Measurements from ENCODE around the gene TSFM. TPM values are rescaled to one million over a fixed set of nuclear protein-coding genes. Genes with fewer than 3 reads are reported as not detected.

The TSFM gene
- total RNA-seq, 2 experiments from 2014 or later = 35.2 to 49.8 TPM

GRCh38 chr12:57810450-57810849 is 27.9 kb downstream of the TSFM start:
- no peak overlapping the region for H3K27ac ChIP-seq (ENCODE audit: low read depth, low read length, poor library complexity, severe bottlenecking)
- BruUV-seq (replicated peaks) = no TSS peak
- DNase-seq (ENCODE audit: low spot score) = no peak
- H3K9me3 ChIP-seq (ENCODE audit: low read length) = no peaks in the 10 kb centered on the region
- POLR2A ChIA-PET = interaction anchor here (1.2 kb wide), 1 partner anchor 88 kb away, joined by 4 read pairs; no protein-coding TSS in a partner anchor
- CTCF ChIA-PET (ENCODE audit: unreplicated experiment) = no interaction called here
- no peak overlapping the region for H3K4me3 ChIP-seq (ENCODE audit: low read depth, low read length, poor library complexity, severe bottlenecking)
- H3K4me2 ChIP-seq (ENCODE audit: low read length) = no peak overlapping the region
- intact Hi-C loops (cut with micrococcal nuclease; ENCODE audit: unreplicated experiment) = no loop called here
- TF ChIP-seq, protein P1, sequence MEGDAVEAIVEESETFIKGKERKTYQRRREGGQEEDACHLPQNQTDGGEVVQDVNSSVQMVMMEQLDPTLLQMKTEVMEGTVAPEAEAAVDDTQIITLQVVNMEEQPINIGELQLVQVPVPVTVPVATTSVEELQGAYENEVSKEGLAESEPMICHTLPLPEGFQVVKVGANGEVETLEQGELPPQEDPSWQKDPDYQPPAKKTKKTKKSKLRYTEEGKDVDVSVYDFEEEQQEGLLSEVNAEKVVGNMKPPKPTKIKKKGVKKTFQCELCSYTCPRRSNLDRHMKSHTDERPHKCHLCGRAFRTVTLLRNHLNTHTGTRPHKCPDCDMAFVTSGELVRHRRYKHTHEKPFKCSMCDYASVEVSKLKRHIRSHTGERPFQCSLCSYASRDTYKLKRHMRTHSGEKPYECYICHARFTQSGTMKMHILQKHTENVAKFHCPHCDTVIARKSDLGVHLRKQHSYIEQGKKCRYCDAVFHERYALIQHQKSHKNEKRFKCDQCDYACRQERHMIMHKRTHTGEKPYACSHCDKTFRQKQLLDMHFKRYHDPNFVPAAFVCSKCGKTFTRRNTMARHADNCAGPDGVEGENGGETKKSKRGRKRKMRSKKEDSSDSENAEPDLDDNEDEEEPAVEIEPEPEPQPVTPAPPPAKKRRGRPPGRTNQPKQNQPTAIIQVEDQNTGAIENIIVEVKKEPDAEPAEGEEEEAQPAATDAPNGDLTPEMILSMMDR (conservative IDR thresholded peaks at IDR 0.05; ENCODE audit: low read length) = no peak
- TF ChIP-seq EZH2phosphoT487 (IDR thresholded peaks at IDR 0.05; ENCODE audit: borderline replicate concordance, low read depth, low read length) = no peak
- no peaks in the 10 kb centered on the region for H3K79me2 ChIP-seq (ENCODE audit: insufficient read depth, low read depth, low read length)
- peaks cover 3% of the 10 kb centered on the region; the same call in 1 of the 2 replicates for H3K36me3 ChIP-seq (ENCODE audit: insufficient read depth, low read length)
- H2AFZ ChIP-seq (ENCODE audit: low read length) = no peak overlapping the region
- H3K4me1 ChIP-seq (ENCODE audit: insufficient read depth, low read length, poor library complexity, severe bottlenecking) = no peaks in the 10 kb centered on the region
- H3K9me2 ChIP-seq (ENCODE audit: insufficient read depth, low read length) = no peaks in the 10 kb centered on the region
- no peaks in the 10 kb centered on the region for H4K20me1 ChIP-seq (ENCODE audit: insufficient read depth, low read length)

DNA sequence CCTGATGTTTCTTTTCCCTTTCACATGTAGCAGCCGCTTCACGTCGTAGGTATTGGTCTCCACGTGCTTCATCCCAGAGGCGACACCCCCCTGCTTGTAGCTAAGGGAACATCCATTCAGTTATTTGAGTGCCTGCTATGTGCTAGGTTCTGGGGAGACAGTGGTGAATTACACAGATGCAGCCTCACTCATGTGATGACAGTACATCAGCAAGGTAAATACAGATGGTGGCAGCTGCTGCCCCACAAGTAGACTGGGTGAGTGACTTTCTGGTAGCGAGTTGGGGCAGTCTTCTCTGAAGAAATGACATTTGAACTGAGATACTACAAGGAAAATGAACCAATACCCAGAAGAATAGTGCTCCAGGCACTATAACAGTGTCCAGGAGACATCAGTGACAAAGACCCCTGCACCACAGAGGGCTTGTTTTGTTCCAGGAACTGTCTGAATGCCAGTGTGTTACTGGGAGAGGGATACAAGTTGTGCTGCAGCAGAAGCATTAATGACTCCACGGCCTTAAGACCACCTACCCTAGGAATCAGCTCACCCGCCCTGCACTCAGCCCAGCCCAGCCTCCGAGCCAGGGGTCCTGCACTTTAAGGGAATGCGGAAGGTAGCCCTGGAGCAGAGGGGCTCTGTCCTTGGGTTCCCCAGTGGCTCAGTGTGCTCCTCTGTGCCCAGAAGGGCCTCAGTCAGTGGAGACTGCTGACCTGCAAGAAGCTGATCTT is 28.6 kb downstream of the TSFM start:
- intact Hi-C loops (cut with micrococcal nuclease; ENCODE audit: unreplicated experiment) = no loop called here
- Histone ChIP-seq H3K36me3 (ENCODE audit: insufficient read depth, low read length) (peaks cover 3% of the 10 kb centered on the region; the same call in 1 of the 2 replicates), H3K27ac (ENCODE audit: low read depth, low read length, poor library complexity, severe bottlenecking) (no peak overlapping the region), H3K4me1 (ENCODE audit: insufficient read depth, low read length, poor library complexity, severe bottlenecking) (no peaks in the 10 kb centered on the region), H3K4me3 (ENCODE audit: low read depth, low read length, poor library complexity, severe bottlenecking) (no peak overlapping the region), H3K9me2 (ENCODE audit: insufficient read depth, low read length) (no peaks in the 10 kb centered on the region), H3K4me2 (ENCODE audit: low read length) (no peak overlapping the region), H4K20me1 (ENCODE audit: insufficient read depth, low read length) (no peaks in the 10 kb centered on the region), H3K9me3 (ENCODE audit: low read length) (no peaks in the 10 kb centered on the region), H3K79me2 (ENCODE audit: insufficient read depth, low read depth, low read length) (no peaks in the 10 kb centered on the region), H2AFZ (ENCODE audit: low read length) (no peak overlapping the region)
- no peak for TF ChIP-seq EZH2phosphoT487 (IDR thresholded peaks at IDR 0.05; ENCODE audit: borderline replicate concordance, low read depth, low read length)
- TF ChIP-seq, protein P1 (conservative IDR thresholded peaks at IDR 0.05; ENCODE audit: low read length) = no peak
- DNase-seq (ENCODE audit: low spot score) = no peak
- no TSS peak for BruUV-seq (replicated peaks)
- CTCF ChIA-PET (ENCODE audit: unreplicated experiment) = no interaction called here
- POLR2A ChIA-PET = interaction anchor here (0.7 kb wide), 1 partner anchor 287 kb away, joined by 3 read pairs; no protein-coding TSS in a partner anchor

Measured in OCI-LY7 (cell line).